Common myeloid progenitor, CD34-positive (primary cell): Measurements from ENCODE around the gene MATR3.

Experiments used
- CTCF ChIA-PET: fragments of 350-600 bp; sonication (Branson Sonifier 250); formaldehyde crosslinking; loops from one replicate; lab custom pipeline; 2021; ENCODE audit warnings: antibody characterized with exemption; lab: Charles Lee
- POLR2A ChIA-PET: fragments of 350-600 bp; sonication (Branson Sonifier 250); formaldehyde crosslinking; loops from one replicate; lab custom pipeline; 2021; ENCODE audit warnings: antibody characterized with exemption; lab: Charles Lee
- DNase-seq, 3 donors: peaks; one replicate each; pipeline versions ENCODE4 v3.0.0 to v3.0.0-alpha.2; 2013
- H3K27ac ChIP-seq, 2 experiments: 1 replicate in 1 of 2; 2 replicates in 1 of 2; pipeline ENCODE4 v1.7.0; 2013; ENCODE audit warnings: inconsistent platforms in 2 of 2, low read length in 2 of 2, mild to moderate bottlenecking in 2 of 2, low read depth in 1 of 2, moderate library complexity in 1 of 2; ENCODE audit not compliant: severe bottlenecking in 2 of 2, insufficient read depth in 1 of 2, poor library complexity in 1 of 2
- H3K27me3 ChIP-seq, 5 experiments: replicated peaks in 2 of 5; 1 replicate in 3 of 5; 2 replicates in 2 of 5; pipeline versions ENCODE4 v1.6.1 to v1.7.0; 2013; ENCODE audit warnings: low read length in 4 of 5, mild to moderate bottlenecking in 2 of 5, moderate library complexity in 2 of 5, inconsistent platforms in 1 of 5; ENCODE audit not compliant: insufficient read depth in 5 of 5, control insufficient read depth in 4 of 5
- H3K36me3 ChIP-seq, 4 experiments: 1 replicate in 2 of 4; 2 replicates in 2 of 4; pipeline versions ENCODE4 v1.6.1 to v1.7.0; 2013; ENCODE audit warnings: low read length in 3 of 4, control low read depth in 1 of 4, mild to moderate bottlenecking in 1 of 4; ENCODE audit not compliant: control insufficient read depth in 4 of 4, insufficient read depth in 4 of 4
- H3K4me1 ChIP-seq, 4 experiments: 1 replicate in 3 of 4; 2 replicates in 1 of 4; pipeline versions ENCODE4 v1.6.1 to v1.7.1; 2013; ENCODE audit warnings: low read length in 3 of 4, mild to moderate bottlenecking in 3 of 4, control low read depth in 1 of 4, inconsistent platforms in 1 of 4, moderate library complexity in 1 of 4; ENCODE audit not compliant: control insufficient read depth in 4 of 4, insufficient read depth in 4 of 4; ENCODE audit errors: control extremely low read depth in 1 of 4
- H3K4me3 ChIP-seq, 7 experiments: 1 replicate in 4 of 7; 2 replicates in 3 of 7; pipeline versions ENCODE4 v1.5.1 to v1.7.0; 2013; ENCODE audit warnings: mild to moderate bottlenecking in 7 of 7, low read length in 6 of 7, moderate library complexity in 6 of 7, inconsistent platforms in 2 of 7, low read depth in 2 of 7, control low read depth in 1 of 7; ENCODE audit not compliant: insufficient read depth in 4 of 7, control insufficient read depth in 1 of 7; ENCODE audit errors: extremely low read depth in 1 of 7
- H3K9me3 ChIP-seq, 5 experiments: 1 replicate in 4 of 5; 2 replicates in 1 of 5; pipeline versions ENCODE4 v1.6.1 to v1.7.1; 2013; ENCODE audit warnings: low read length in 4 of 5, mild to moderate bottlenecking in 2 of 5, inconsistent platforms in 1 of 5, low read depth in 1 of 5, moderate library complexity in 1 of 5; ENCODE audit not compliant: control insufficient read depth in 4 of 5, insufficient read depth in 2 of 5; ENCODE audit errors: control extremely low read depth in 1 of 5
- WGBS: methylation state at CpG from one replicate; pipeline ENCODE4 v1.1.5; 2013; ENCODE audit not compliant: insufficient coverage; 5-methylcytosine and 5-hydroxymethylcytosine counted together

MATR3 gene

DNA sequence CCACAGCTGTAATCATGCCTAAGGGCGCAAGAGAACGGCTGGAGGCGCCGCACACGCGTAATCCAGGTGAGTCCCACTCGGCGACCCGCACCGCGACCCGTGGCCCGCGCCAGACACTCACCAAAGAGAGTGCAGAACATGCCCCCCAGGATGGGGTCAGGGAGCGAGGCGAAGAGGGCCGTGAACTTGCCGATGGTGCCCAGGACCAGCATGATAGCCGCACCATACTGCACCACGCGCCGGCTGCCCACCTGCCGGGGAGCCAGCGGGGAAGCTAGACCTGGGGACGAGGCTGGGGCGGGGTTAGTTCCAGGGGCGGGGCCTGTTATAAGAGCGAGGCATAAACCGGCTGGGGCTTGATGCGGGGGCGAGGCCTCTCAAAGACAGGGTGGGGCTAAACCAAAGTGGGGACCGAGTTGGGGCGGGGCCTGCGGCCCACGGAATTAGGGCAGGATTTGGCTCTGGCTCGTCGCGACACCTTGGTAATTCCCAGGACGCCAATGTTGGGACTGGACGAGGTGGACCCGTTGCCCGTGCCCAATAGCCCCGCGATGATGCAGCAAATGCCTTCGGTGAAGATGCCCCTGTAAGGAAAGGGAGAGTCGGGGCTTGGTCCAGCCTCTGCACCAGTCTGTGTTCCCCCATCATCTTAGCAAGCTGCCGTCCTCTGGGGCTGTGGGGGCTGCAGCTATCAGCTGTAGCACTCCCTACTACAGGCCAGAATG is 84.7 kb downstream of the MATR3 start:
- no peak overlapping the region for H3K27ac ChIP-seq
- no peaks in the 10 kb centered on the region for H3K27me3 ChIP-seq
- H3K4me1 ChIP-seq, result peaks cover 0 to 14% (median 14%) of the 10 kb centered on the region in 4 experiments
- H3K4me3 ChIP-seq, result no peak overlapping the region
- POLR2A ChIA-PET, result interaction anchor here (0.7 kb wide), 1 partner anchor 10 kb away, joined by 3 read pairs; no protein-coding TSS in a partner anchor
- 95% methylated on average over 42 of the region's 47 CpGs for WGBS
- CTCF ChIA-PET, result interaction anchor here (0.8 to 1.8 kb wide), 5 partner anchors 10 to 36 kb away, joined by 3 to 7 read pairs (median 4); no protein-coding TSS in a partner anchor
- DNase-seq, result no peak
- H3K36me3 ChIP-seq, result peaks cover 0 to 25% (median 13%) of the 10 kb centered on the region in 4 experiments
- H3K9me3 ChIP-seq, result no peaks in the 10 kb centered on the region

DNA sequence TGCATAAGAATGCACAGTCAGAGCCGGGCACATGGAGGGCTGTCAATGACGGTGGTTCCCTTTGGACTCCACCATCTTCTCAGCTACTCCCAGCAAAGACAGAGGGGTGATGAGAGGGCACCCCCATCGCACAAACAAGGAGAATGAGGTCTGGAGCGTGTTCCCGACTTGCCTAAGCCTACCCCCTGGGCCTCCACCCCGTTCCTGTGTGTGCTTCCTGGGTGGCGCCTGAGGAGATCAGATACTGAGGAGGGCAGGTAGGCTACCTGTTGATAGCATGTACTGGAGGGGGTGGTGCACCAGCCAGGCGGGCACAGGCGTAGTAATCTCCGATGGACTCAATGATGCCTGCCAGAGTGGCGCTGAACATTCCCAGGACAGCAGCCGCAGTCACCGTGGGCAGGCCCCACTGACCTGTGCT is 85.4 kb downstream of the MATR3 start:
- no peak overlapping the region for H3K27ac ChIP-seq
- WGBS, result 88% methylated on average over 12 of the region's 13 CpGs
- ChIA-PET POLR2A (interaction anchor here (0.7 kb wide), 1 partner anchor 10 kb away, joined by 3 read pairs; no protein-coding TSS in a partner anchor), CTCF (interaction anchor here (1.3 kb wide), 1 partner anchor 13 kb away, joined by 4 read pairs; no protein-coding TSS in a partner anchor)
- DNase-seq, result no peak
- no peaks in the 10 kb centered on the region for H3K27me3 ChIP-seq
- H3K4me3 ChIP-seq, result no peak overlapping the region
- peaks cover 0 to 18% (median 6%) of the 10 kb centered on the region in 4 experiments for H3K36me3 ChIP-seq
- no peaks in the 10 kb centered on the region for H3K9me3 ChIP-seq
- H3K4me1 ChIP-seq, result peaks cover 0 to 21% (median 20%) of the 10 kb centered on the region in 4 experiments

DNA sequence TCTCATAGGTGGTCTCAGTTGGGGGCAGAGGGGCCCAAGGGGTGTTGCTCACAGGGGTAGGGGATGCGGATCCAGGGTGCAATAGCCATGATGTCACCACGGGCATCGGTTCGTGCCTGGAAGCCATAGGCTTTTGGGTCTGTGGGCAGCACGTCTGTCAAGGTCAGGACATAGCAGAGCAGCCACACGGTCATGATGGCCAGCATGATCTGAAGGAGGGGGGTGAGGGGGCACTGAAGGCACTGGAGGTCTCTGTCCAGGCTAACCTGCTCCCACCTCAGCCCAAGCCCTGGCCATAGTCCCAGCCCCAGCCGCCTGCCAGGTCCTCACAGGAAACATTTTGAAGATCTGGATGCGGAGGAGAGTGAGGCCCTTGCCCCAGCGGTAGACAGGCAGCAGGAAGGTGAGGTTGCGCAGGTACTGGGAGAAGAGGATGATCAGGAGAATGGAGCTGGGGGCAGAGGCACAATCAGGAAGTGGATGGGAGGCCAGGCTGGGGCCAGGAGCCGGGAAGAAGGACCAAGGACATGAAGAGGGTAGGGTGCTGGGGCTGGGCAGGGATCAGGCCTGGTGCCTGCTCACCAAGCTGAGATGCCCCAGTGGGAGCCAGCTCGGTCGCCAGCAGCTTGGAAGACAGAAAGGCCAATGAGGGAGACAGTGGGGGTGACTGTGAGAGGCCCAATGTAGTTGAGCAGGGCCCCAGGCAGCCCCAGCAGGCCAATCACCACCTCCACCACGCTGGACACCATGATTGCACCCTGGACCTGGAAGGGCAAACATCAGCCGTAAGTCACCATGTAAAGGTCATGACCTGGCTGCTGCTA is 86.3 kb downstream of the MATR3 start:
- Histone ChIP-seq H3K27me3 (no peaks in the 10 kb centered on the region), H3K4me1 (peaks cover 0 to 29% (median 29%) of the 10 kb centered on the region in 4 experiments), H3K9me3 (no peaks in the 10 kb centered on the region), H3K27ac (no peak overlapping the region), H3K36me3 (peaks cover 0 to 13% (median 4%) of the 10 kb centered on the region in 4 experiments), H3K4me3 (no peak overlapping the region)
- CTCF ChIA-PET, result no interaction called here
- POLR2A ChIA-PET, result no interaction called here
- WGBS, result 95% methylated on average over 13 of the region's 15 CpGs
- no peak for DNase-seq
